Measurements from ENCODE around the gene AGAP3. TPM values are rescaled to one million over a fixed set of nuclear protein-coding genes. Genes with fewer than 3 reads are reported as not detected.

Gene AGAP3
- total and polyA plus RNA-seq, 12 donors, result 40.2 to 93.4 (median 50.3) TPM

- peak within 1 kb of the TSS; percentile 45 to 98 (median 92) for H3K4me3 ChIP-seq
These were observed 5.6 kb upstream of the AGAP3 start, which contains the start of gene FASTK for GRCh38 chr7:151080522-151081169. FASTK (minus strand) TSS chr7:151080809; CDS start chr7:151080766, 43 bp downstream.

GRCh38 chr7:151081170-151082101 lies 4.8 kb upstream of the AGAP3 start:
- DNase-seq, result no peak

More at GRCh38 chr7:151080522-151081169, 5.6 kb upstream of the AGAP3 start, which contains the start of gene FASTK:
- intact Hi-C loops (cut with DNase I), result loop anchor here in 6 of 10 donors (1.0 to 2.0 kb wide), 2 partner anchors 21 to 22 kb away; partner anchors contain the start of gene SLC4A2 (in 6 of the 6)
- H3K27ac ChIP-seq, result peak within 1 kb of the TSS; percentile 86 to 98 (median 96)
- ATAC-seq (peak; percentile 80 to 91 (median 86)), DNase-seq (peak; percentile 90 to 91)
- 1% methylated on average over 57 to 66 of the region's 66 CpGs for whole genome bisulfite sequencing, 2 donors
- H3K36me3 ChIP-seq, result peaks cover 0 to 23% (median 5%) of the 10 kb centered on the region in 9 donors
- no peak for TF ChIP-seq CTCF (IDR thresholded peaks at IDR 0.05)
- H3K27me3 ChIP-seq, result no peaks in the 10 kb centered on the region
- peaks cover 37 to 72% (median 62%) of the 10 kb centered on the region in 9 donors for H3K4me1 ChIP-seq
- H3K9me3 ChIP-seq, result no peaks in the 10 kb centered on the region

GRCh38 chr7:151082141-151083070 lies 3.9 kb upstream of the AGAP3 start:
- TF ChIP-seq CTCF (IDR thresholded peaks at IDR 0.05), result no peak
- Histone ChIP-seq H3K27ac (peak overlapping the region; percentile 69 to 98 (median 96)), H3K27me3 (no peaks in the 10 kb centered on the region), H3K4me1 (peaks cover 33 to 66% (median 62%) of the 10 kb centered on the region in 9 donors), H3K9me3 (no peaks in the 10 kb centered on the region), H3K36me3 (peaks cover 0 to 5% (median 0%) of the 10 kb centered on the region in 9 donors), H3K4me3 (peak overlapping the region; percentile 81 to 98 (median 92))
- intact Hi-C loops (cut with DNase I), result no loop called here
- ATAC-seq, result no peak
- DNase-seq, result no peak
- 52 to 56% methylated on average over 42 of the region's 42 CpGs for WGBS, 2 donors

More at GRCh38 chr7:151081170-151082101, 4.8 kb upstream of the AGAP3 start:
- Histone ChIP-seq H3K4me1 (peaks cover 37 to 75% (median 65%) of the 10 kb centered on the region in 9 donors), H3K27ac (peak overlapping the region; percentile 86 to 98 (median 96)), H3K4me3 (peak overlapping the region; percentile 14 to 98 (median 92)), H3K9me3 (no peaks in the 10 kb centered on the region), H3K36me3 (peaks cover 0 to 15% (median 0%) of the 10 kb centered on the region in 9 donors), H3K27me3 (no peaks in the 10 kb centered on the region)
- peak in 5 of 8 donors; percentile 2 to 17 (median 6) for ATAC-seq
- no peak for TF ChIP-seq CTCF (IDR thresholded peaks at IDR 0.05)
- intact Hi-C loops (cut with DNase I), result loop anchor here in 6 of 10 donors (1.0 to 2.0 kb wide), 2 partner anchors 22 to 23 kb away; partner anchors contain the start of gene SLC4A2 (in 6 of the 6)
- WGBS, 2 donors, result 19 to 21% methylated on average over 63 to 64 of the region's 64 CpGs

Data from heart right ventricle (tissue), 16 donors.